ENCODE data around the gene MYO1D.

The MYO1D gene

GRCh38 chr17:32855620-32856019 lies 21.3 kb downstream of the MYO1D start:
- no peak for DNase-seq (ENCODE audit: low read depth)

- DNase-seq (ENCODE audit: low read depth) = no peak
Measured at GRCh38 chr17:32854832-32855389, 22.0 kb downstream of the MYO1D start.

DNA sequence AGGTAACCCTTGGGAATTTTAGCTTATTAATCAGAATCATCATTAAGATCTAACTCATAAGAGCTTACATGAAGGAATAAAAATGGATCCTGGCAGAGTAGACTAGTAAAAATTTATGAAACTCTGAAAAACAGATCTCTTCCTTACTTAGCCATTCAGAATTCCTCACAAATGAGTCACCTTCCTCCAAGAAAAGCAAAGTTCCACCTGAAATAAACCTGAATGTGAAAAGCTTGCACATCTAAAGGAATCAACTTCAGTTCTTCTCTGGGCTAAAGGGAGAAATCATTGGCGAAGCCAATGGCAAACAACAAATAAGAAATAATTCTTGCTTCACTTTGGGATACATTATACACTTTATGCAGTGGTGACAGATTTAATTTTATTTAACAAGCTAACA lies 22.7 kb downstream of the MYO1D start:
- DNase-seq (ENCODE audit: low read depth) = no peak

GRCh38 chr17:32852811-32853210 lies 24.1 kb downstream of the MYO1D start:
- DNase-seq (ENCODE audit: low read depth) = no peak

DNA sequence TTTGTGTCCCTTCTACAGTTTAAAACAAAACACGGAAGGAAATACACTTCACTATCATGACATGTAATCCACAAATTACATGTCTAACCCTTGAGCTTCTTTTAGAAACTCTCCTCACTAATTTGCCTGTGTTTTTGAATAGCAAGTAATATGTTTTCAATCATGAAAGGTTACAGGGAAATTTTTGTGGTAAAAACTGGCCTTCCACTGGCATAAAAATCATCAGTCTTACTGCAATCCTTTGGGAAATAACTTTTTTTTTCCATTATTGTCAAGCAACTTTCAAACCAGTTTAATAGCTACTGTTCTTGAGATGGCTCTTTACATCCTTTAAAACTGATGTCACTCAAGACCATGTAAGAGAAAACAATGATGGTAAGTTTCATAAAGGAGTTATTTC lies 27.0 kb downstream of the MYO1D start:
- no peak for DNase-seq (ENCODE audit: low read depth)

DNA sequence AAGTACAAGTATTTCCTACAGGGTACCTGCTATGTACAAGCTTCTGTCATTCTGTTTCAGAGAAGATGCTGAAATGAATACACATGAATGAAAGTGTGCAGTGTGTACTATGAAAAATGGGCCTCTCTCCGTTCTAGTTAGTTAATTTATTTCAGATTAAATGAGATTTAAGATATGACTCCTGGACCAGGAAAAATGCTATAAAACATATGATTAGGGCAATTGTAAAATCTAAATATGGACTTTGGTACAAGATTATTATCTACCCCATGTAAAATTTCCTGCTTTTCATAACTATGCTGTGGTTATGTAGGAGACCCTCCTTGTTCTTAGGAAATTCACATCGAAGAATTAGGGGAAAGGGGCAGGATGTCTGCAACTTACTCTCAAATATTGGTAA lies 28.9 kb downstream of the MYO1D start:
- DNase-seq (ENCODE audit: low read depth) = no peak

GRCh38 chr17:32846143-32846542 lies 30.8 kb downstream of the MYO1D start:
- no peak for DNase-seq (ENCODE audit: low read depth)

GRCh38 chr17:32840241-32840640 lies 36.7 kb downstream of the MYO1D start:
- no peak for DNase-seq (ENCODE audit: low read depth)

DNA sequence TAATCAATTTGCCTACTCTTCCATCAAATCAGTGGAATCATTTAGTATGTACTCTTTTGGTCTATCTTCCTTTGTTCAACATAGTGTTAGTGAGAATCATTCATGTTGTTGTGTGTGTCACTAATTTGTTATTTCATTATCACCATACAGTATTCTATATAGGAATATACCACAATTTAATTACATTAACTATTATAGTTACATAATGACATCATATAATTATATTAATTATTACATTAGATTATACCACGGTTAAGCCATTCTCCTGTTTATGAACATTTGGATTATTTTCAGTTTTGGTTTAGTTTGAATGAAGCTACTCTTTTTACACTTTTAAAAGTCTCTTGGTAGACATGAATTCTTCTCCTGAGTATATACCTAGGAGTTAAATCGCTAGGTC lies 40.4 kb downstream of the MYO1D start:
- no peak for DNase-seq (ENCODE audit: low read depth)

- no peak for DNase-seq (ENCODE audit: low read depth)
Measured at GRCh38 chr17:32835291-32835761, 41.6 kb downstream of the MYO1D start.

GRCh38 chr17:32834104-32834503 lies 42.8 kb downstream of the MYO1D start:
- DNase-seq (ENCODE audit: low read depth) = no peak

DNA sequence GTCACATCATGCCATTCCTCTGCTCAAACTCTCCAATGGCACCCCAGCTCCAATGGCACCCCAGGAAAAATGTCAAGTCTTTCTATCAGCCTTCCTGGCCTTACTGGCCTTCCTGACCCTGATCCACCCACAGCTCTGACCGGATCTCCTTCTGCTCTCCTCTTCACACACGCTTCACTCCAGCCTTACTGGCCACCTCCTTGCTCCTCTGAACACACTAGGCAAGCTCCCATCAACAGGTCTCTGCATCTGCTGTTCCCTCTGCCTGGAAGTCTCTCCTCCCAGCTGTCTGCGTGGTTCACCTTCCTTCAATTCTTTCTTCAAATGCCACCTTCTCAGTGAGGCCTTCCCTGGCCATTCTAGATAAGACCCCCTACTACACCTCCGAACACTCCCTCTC lies 43.4 kb downstream of the MYO1D start:
- DNase-seq (ENCODE audit: low read depth) = no peak

DNA sequence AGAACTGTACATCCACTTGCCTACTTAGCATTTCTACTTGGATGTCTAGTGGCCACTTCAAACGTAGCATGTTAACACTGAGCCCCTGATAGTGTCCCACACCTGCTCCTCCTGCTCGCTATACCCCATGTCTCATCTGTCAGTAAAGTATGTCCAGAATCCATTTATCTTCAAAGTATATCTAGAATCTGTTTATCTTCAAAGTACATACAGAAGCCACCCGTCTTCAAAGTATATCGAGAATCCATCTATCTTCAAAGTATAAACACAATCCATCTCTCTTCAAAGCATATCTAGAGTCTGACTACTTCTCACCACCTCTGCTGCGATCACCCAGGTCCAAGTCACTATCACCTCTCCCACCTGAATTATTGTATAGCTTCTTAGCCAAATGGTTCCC lies 43.8 kb downstream of the MYO1D start:
- no peak for DNase-seq (ENCODE audit: low read depth)

DNA sequence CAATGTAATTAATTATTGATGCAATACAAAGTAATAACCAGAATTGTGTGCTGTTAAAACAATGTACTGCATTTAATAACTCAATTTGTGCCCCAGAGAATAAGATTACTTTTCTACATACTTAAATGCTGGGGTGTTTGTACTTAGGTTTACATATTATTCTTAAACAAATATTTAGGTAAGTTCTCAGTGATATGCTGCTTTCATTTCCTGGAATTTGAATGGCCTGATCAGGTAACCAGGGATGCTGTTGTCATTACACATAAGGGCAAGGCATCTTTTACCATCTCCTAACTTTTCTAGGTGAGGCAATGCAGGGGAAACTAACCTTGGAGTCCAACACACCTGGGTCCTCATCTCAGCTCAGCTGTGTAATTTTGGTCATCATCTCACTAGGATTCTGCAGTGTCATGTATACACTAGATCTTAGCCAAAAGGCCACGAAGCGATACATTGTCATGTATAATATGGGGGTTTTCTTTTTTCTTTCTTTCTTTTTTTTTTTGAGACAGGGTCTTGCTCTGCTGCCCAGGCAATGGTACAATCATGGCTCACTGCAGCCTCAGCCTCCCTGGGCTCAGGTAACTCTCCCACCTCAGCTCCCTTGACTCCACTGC lies 45.2 kb downstream of the MYO1D start:
- no peak for DNase-seq (ENCODE audit: low read depth)

DNA sequence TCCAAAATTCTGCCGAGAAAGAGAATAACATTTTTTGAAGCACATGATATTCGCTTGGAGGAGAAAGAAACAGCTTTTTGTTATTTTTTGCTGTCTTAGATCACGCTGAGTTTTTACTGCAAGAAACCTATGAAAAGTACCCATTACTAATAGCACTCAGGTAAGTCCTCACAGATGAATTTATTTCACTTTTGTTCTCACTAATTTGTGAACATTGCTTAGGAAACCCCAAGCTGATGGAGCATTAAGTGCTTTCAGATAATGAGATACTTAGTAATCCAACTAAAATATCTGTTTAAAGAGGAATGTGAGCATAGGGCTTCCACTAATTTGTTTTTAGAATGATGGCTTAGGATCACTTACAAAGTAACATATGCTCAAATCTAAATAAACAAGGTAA lies 45.7 kb downstream of the MYO1D start:
- no peak for DNase-seq (ENCODE audit: low read depth)

DNA sequence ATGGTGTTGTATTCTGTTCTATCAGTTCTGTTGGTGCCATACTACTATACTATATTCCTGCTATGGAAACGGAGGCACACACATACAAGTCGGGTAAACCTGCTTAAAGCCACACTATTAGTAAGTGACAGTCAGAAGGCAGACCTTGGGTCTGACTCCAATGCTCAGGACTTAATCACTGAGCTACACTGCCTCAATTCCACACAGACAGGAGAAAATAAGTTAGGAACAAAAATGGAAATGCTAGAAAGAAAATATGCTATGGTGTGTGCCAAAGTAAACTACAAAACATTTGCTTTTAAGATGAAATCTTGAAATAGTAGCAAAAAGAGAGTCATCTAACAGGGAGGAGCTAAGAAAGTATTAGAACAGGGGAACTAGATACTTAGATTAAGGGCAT lies 48.1 kb downstream of the MYO1D start:
- no peak for DNase-seq (ENCODE audit: low read depth)

- DNase-seq (ENCODE audit: low read depth) = no peak
Measured at GRCh38 chr17:32827227-32827626, 49.7 kb downstream of the MYO1D start.

- no peak for DNase-seq (ENCODE audit: low read depth)
Measured at GRCh38 chr17:32826076-32826475, 50.8 kb downstream of the MYO1D start.

GRCh38 chr17:32824334-32824733 lies 52.6 kb downstream of the MYO1D start:
- no peak for DNase-seq (ENCODE audit: low read depth)

DNA sequence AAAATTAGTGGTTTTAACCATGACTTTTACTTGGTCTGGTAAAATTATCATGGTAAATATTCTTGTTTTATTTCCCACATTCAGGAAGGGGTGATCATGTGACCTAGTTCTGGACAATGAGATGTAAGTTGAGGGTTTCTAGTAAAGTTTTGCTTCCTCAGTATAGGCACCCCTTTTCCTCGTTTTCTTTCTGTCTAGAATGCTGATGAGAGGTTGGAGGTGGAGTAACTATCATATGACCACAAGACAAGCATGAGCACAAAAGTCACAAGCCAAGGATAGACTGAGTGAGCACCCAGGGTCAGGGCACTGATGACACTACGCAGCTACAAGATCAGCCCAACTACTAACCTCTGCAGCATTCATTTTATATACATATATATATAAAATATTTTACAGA lies 53.9 kb downstream of the MYO1D start:
- DNase-seq (ENCODE audit: low read depth) = no peak

GRCh38 chr17:32821987-32822934 lies 54.7 kb downstream of the MYO1D start:
- DNase-seq (ENCODE audit: low read depth) = peak; percentile 0

GRCh38 chr17:32820440-32820839 lies 56.5 kb downstream of the MYO1D start:
- DNase-seq (ENCODE audit: low read depth) = no peak

DNA sequence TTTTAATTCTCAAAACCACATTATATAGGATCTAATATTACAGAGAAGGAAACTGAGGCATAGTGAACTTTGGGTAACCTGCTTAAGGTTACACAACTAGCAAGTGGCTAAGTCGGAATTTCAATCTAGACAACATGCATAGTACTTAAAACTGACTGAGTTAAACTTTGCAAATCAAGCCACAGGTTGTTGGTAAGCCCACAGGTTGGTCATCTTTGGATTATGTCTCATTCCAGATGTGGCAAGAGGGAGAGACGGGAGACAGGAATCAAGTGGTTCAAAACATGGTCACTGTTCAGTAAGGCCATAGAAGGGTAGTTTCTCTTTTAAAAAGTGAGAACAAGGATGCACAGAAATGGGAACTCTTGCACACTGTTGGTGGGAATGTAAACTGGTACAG lies 57.1 kb downstream of the MYO1D start:
- no peak for DNase-seq (ENCODE audit: low read depth)
